B cell (primary cell): ENCODE data around the gene EFCC1. TPM values are rescaled to one million over a fixed set of nuclear protein-coding genes. Genes with fewer than 3 reads are reported as not detected.

Source experiments
- ATAC-seq: fragments of 200-7000 bp; cut with Tn5 transposase; one replicate; pipeline ENCODE4 v1.10.0; 2021; ENCODE audit warnings: low read depth, mild to moderate bottlenecking, moderate number of reproducible peaks, moderate library complexity
- CTCF ChIA-PET: fragments of 350-600 bp; sonication (Branson Sonifier 250); formaldehyde crosslinking; loops from one replicate; lab custom pipeline; 2021; ENCODE audit warnings: antibody characterized with exemption, inconsistent platforms; lab: Charles Lee
- POLR2A ChIA-PET: fragments of 350-600 bp; sonication (Branson Sonifier 250); formaldehyde crosslinking; loops from one replicate; lab custom pipeline; 2021; ENCODE audit warnings: antibody characterized with exemption; lab: Charles Lee
- DNase-seq: peaks from one replicate; pipeline ENCODE4 v3.0.0; 2013
- H2AFZ ChIP-seq: 2 replicates; pipeline ENCODE4 v1.6.1; 2012; ENCODE audit warnings: mild to moderate bottlenecking, low read depth, low read length; ENCODE audit not compliant: insufficient read depth, poor library complexity, severe bottlenecking
- H3K27ac ChIP-seq, 2 donors: 1 replicate in 1 of 2; 2 replicates in 1 of 2; pipeline ENCODE4 v1.5.1; 2012 to 2013; ENCODE audit warnings: low read length in 2 of 2, mild to moderate bottlenecking in 2 of 2, moderate library complexity in 1 of 2
- H3K27me3 ChIP-seq, 4 experiments: fragments of 200-600 bp in 1 of 4; sonication (generic) in 1 of 4; replicated peaks in 1 of 4; 1 replicate in 2 of 4; 2 replicates in 2 of 4; pipeline versions ENCODE4 v1.6.1 to v1.7.0; 2013 to 2016; ENCODE audit warnings: low read length in 3 of 4, mild to moderate bottlenecking in 2 of 4, mixed read lengths in 1 of 4, moderate library complexity in 1 of 4; ENCODE audit not compliant: insufficient read depth in 4 of 4, control insufficient read depth in 3 of 4; ENCODE audit errors: control extremely low read depth in 1 of 4
- H3K36me3 ChIP-seq, 2 experiments: replicated peaks in 1 of 2; 1 replicate in 1 of 2; 2 replicates in 1 of 2; pipeline versions ENCODE4 v1.6.1 to v1.7.1; 2013; ENCODE audit warnings: low read length in 1 of 2; ENCODE audit not compliant: insufficient read depth in 2 of 2, control insufficient read depth in 1 of 2; ENCODE audit errors: control extremely low read depth in 1 of 2, extremely low read depth in 1 of 2
- H3K4me1 ChIP-seq, 2 donors: fragments of 200-600 bp in 1 of 2; sonication (generic) in 1 of 2; 1 replicate in 1 of 2; 2 replicates in 1 of 2; pipeline versions ENCODE4 v1.5.1 to v1.6.1; 2013 to 2017; ENCODE audit warnings: low read length in 2 of 2; ENCODE audit not compliant: control insufficient read depth in 2 of 2, insufficient read depth in 2 of 2
- H3K4me2 ChIP-seq: replicated peaks from 2 replicates; pipeline ENCODE3; 2012; ENCODE audit warnings: mild to moderate bottlenecking, low read depth, low read length; ENCODE audit not compliant: poor library complexity, severe bottlenecking
- H3K4me3 ChIP-seq, 5 experiments: fragments of 200-600 bp in 1 of 5; sonication (generic) in 1 of 5; 1 replicate in 3 of 5; 2 replicates in 2 of 5; pipeline versions ENCODE4 v1.5.1 to v1.7.0; 2011 to 2016; ENCODE audit warnings: low read length in 4 of 5, mild to moderate bottlenecking in 4 of 5, low read depth in 2 of 5, control low read depth in 1 of 5, moderate library complexity in 1 of 5; ENCODE audit not compliant: insufficient read depth in 1 of 5; ENCODE audit errors: control extremely low read depth in 1 of 5, extremely low read depth in 1 of 5
- H3K79me2 ChIP-seq: fragments of 200-600 bp; sonication (generic); one replicate; pipeline ENCODE4 v1.6.0; 2016; ENCODE audit warnings: low read length; ENCODE audit not compliant: control insufficient read depth, insufficient read depth
- H3K9ac ChIP-seq: fragments of 200-600 bp; sonication (generic); 2 replicates; pipeline ENCODE4 v1.6.1; 2017; ENCODE audit warnings: mild to moderate bottlenecking, low read length, moderate library complexity
- H3K9me3 ChIP-seq, 3 donors: one replicate each; pipeline versions ENCODE4 v1.6.1 to v1.7.1; 2013; ENCODE audit warnings: low read length in 2 of 3; ENCODE audit not compliant: control insufficient read depth in 2 of 3, insufficient read depth in 1 of 3; ENCODE audit errors: control extremely low read depth in 1 of 3
- H4K20me1 ChIP-seq: 2 replicates; pipeline ENCODE4 v1.6.0; 2012; ENCODE audit warnings: mild to moderate bottlenecking, low read length; ENCODE audit not compliant: insufficient read depth, control insufficient read depth, poor library complexity, severe bottlenecking
- H3K27ac Mint-ChIP-seq: one replicate; pipeline ENCODE4 v1.8.0; 2021; ENCODE audit warnings: mixed read lengths
- H3K27me3 Mint-ChIP-seq: one replicate; pipeline ENCODE4 v1.8.0; 2021; ENCODE audit warnings: mixed read lengths
- H3K4me1 Mint-ChIP-seq: one replicate; pipeline ENCODE4 v1.8.0; 2021; ENCODE audit warnings: mixed read lengths
- H3K4me3 Mint-ChIP-seq: one replicate; pipeline ENCODE4 v1.8.0; 2021; ENCODE audit warnings: mixed read lengths
- H3K9me3 Mint-ChIP-seq: one replicate; pipeline ENCODE4 v1.8.0; 2022; ENCODE audit warnings: mixed read lengths; ENCODE audit not compliant: insufficient read depth
- CTCF ChIP-seq: fragments of 200-600 bp; IDR thresholded peaks from one replicate; pipeline ENCODE4 v1.8.0; 2022; ENCODE audit warnings: antibody characterized with exemption, mild to moderate bottlenecking
- EZH2 ChIP-seq: IDR thresholded peaks from 2 replicates; pipeline ENCODE4 v1.6.1; 2012; ENCODE audit warnings: borderline replicate concordance, low read depth, mild to moderate bottlenecking, moderate library complexity, low read length; ENCODE audit not compliant: insufficient read depth, poor library complexity, severe bottlenecking
- WGBS: methylation state at CpG from one replicate; pipeline ENCODE4 v1.1.5; 2013; ENCODE audit warnings: missing lambda C conversion rate; ENCODE audit not compliant: insufficient coverage; 5-methylcytosine and 5-hydroxymethylcytosine counted together
- intact Hi-C: fragments of 100-400 bp; cut with micrococcal nuclease; formaldehyde crosslinking; loops from one replicate; pipeline ENCODE4 v1.10.0; 2022
- polyA plus RNA-seq: library from polyadenylated mRNA; depleted of rRNA; stranded (reverse); fragments of >200 nt; gene quantifications from 2 replicates; pipeline ENCODE4 v1.2.3, GENCODE V29; 2012
- total RNA-seq, 2 donors: library from RNA; stranded (reverse); fragments of 120-200 nt in 1 of 2; gene quantifications; 1 replicate in 1 of 2; 2 replicates in 1 of 2; pipeline versions ENCODE4 v1.2.3 to v1.2.4, GENCODE V29; 2013 to 2022

Gene EFCC1
- total and polyA plus RNA-seq, 2 donors (not counting 1 experiment from before 2014, with no cell fraction given), result 0.06 TPM; not detected in 1

DNA sequence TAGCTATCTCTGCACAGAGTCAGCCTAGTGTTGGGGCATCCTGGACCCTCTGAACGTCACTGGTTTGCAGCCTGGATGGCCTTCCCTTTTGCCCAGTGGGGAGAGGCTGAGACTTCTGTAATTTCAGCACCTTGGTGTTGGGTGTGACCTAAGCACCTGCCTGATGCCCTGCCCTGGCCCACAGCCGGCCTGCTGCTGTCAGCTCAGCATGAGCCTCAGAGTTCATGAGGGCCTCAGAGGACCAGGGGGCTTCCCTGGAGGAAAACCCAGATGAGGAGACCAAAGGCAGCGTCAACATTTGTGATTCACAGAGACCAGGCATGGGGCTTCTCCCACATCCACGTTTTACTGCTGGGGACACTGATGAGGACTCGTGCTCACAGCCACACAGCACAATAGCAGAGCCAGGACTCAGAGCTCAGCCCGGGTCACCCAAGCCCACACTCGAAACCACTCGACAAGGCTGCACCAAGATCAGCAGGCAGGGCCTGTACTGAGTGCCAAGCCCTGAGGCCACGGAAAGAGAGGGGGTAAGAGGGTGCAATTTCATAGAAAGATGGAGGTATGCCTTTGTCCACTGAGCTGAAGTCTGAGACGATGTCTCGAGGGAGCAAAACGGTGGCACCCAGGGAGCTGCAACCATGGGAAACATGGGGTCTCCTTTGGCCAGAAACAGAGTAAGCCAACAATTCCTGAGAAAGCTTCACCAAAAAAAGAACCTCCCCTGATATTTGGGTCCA is 49.6 kb downstream of the EFCC1 start:
- H3K27me3 Mint-ChIP-seq, result peaks cover 16% of the 10 kb centered on the region
- ATAC-seq, result no peak
- Histone ChIP-seq H3K36me3 (no peaks in the 10 kb centered on the region), H3K79me2 (no peaks in the 10 kb centered on the region), H3K4me3 (no peak overlapping the region), H3K4me2 (no peak overlapping the region), H4K20me1 (no peaks in the 10 kb centered on the region), H2AFZ (no peak overlapping the region), H3K27ac (no peak overlapping the region), H3K9ac (no peak overlapping the region), H3K27me3 (peaks cover 0 to 17% (median 4%) of the 10 kb centered on the region in 4 experiments), H3K4me1 (peaks cover 9 to 11% of the 10 kb centered on the region in 2 donors), H3K9me3 (peaks cover 1 to 8% (median 4%) of the 10 kb centered on the region in 3 donors)
- POLR2A ChIA-PET, result interaction anchor here (0.6 to 0.7 kb wide), 2 partner anchors 13 to 174 kb away, joined by 3 read pairs; no protein-coding TSS in a partner anchor
- intact Hi-C loops, result no loop called here
- peaks cover 5% of the 10 kb centered on the region for H3K4me1 Mint-ChIP-seq
- peaks cover 5% of the 10 kb centered on the region for H3K9me3 Mint-ChIP-seq
- TF ChIP-seq CTCF, result no peak
- TF ChIP-seq EZH2, result no peak
- CTCF ChIA-PET, result interaction anchor here (0.7 to 9.6 kb wide), 11 partner anchors 8 to 265 kb away, joined by 3 to 294 read pairs (median 19); partner anchors contain the start of genes COPG1 and RAB43
- WGBS, result 95% methylated on average over 12 of the region's 12 CpGs
- DNase-seq, result no peak
- H3K4me3 Mint-ChIP-seq, result no peak overlapping the region
- no peak overlapping the region for H3K27ac Mint-ChIP-seq

- Histone ChIP-seq H3K36me3 (no peaks in the 10 kb centered on the region), H3K9ac (no peak overlapping the region), H3K9me3 (peaks cover 1 to 8% (median 4%) of the 10 kb centered on the region in 3 donors), H3K4me2 (no peak overlapping the region), H3K4me1 (peaks cover 4 to 7% of the 10 kb centered on the region in 2 donors), H3K79me2 (no peaks in the 10 kb centered on the region), H3K4me3 (no peak overlapping the region), H3K27ac (no peak overlapping the region), H3K27me3 (peaks cover 0 to 12% (median 4%) of the 10 kb centered on the region in 4 experiments), H4K20me1 (no peaks in the 10 kb centered on the region), H2AFZ (no peak overlapping the region)
- ChIA-PET CTCF (interaction anchor here (0.7 to 9.6 kb wide), 21 partner anchors 8 to 272 kb away, joined by 3 to 294 read pairs (median 6); partner anchors contain the start of genes COPG1 and RAB43), POLR2A (no interaction called here)
- TF ChIP-seq EZH2, result no peak
- no peak for TF ChIP-seq CTCF
- H3K4me1 Mint-ChIP-seq, result peaks cover 5% of the 10 kb centered on the region
- DNase-seq (no peak), ATAC-seq (no peak)
- intact Hi-C loops, result loop anchor here (2.0 kb wide), 1 partner anchor 25 kb away; no protein-coding TSS in a partner anchor
- H3K9me3 Mint-ChIP-seq, result peaks cover 5% of the 10 kb centered on the region
- H3K27ac Mint-ChIP-seq, result no peak overlapping the region
- H3K4me3 Mint-ChIP-seq, result no peak overlapping the region
- 86% methylated on average over 5 of the region's 5 CpGs for WGBS
- H3K27me3 Mint-ChIP-seq, result peaks cover 24% of the 10 kb centered on the region
These were observed 50.8 kb downstream of the EFCC1 start for GRCh38 chr3:129051871-129052340.
